ENCODE results near the gene SCGB1C2.

SCGB1C2 gene

GRCh38 chr17:146983-147761, 9.8 kb downstream of the SCGB1C2 start:
- DNase-seq (ENCODE audit: extremely low read depth, low read depth) = no peak
- no peak for TF ChIP-seq CTCF (IDR thresholded peaks at IDR 0.05; ENCODE audit: low read depth, low read length, missing control alignments)
- no peak overlapping the region for H3K4me3 ChIP-seq (replicated peaks; ENCODE audit: low read depth, low read length)

- H3K4me3 ChIP-seq (replicated peaks; ENCODE audit: low read depth, low read length) = no peak overlapping the region
- no peak for TF ChIP-seq CTCF (IDR thresholded peaks at IDR 0.05; ENCODE audit: low read depth, low read length, missing control alignments)
- DNase-seq (ENCODE audit: extremely low read depth, low read depth) = no peak
Measured at GRCh38 chr17:147796-148740, 10.7 kb downstream of the SCGB1C2 start.

GRCh38 chr17:148757-149156, 11.4 kb downstream of the SCGB1C2 start:
- no peak for DNase-seq (ENCODE audit: extremely low read depth, low read depth)
- TF ChIP-seq CTCF (IDR thresholded peaks at IDR 0.05; ENCODE audit: low read depth, low read length, missing control alignments) = no peak
- H3K4me3 ChIP-seq (replicated peaks; ENCODE audit: low read depth, low read length) = no peak overlapping the region

- H3K4me3 ChIP-seq (replicated peaks; ENCODE audit: low read depth, low read length) = no peak overlapping the region
- DNase-seq (ENCODE audit: extremely low read depth, low read depth) = no peak
- TF ChIP-seq CTCF (IDR thresholded peaks at IDR 0.05; ENCODE audit: low read depth, low read length, missing control alignments) = no peak
Measured at GRCh38 chr17:149231-149630, 11.9 kb downstream of the SCGB1C2 start.

- no peak overlapping the region for H3K4me3 ChIP-seq (replicated peaks; ENCODE audit: low read depth, low read length)
- no peak for TF ChIP-seq CTCF (IDR thresholded peaks at IDR 0.05; ENCODE audit: low read depth, low read length, missing control alignments)
- DNase-seq (ENCODE audit: extremely low read depth, low read depth) = no peak
Measured at GRCh38 chr17:149897-150584, 12.7 kb downstream of the SCGB1C2 start.

- no peak for TF ChIP-seq CTCF (IDR thresholded peaks at IDR 0.05; ENCODE audit: low read depth, low read length, missing control alignments)
- DNase-seq (ENCODE audit: extremely low read depth, low read depth) = no peak
- H3K4me3 ChIP-seq (replicated peaks; ENCODE audit: low read depth, low read length) = no peak overlapping the region
Measured at GRCh38 chr17:151004-151403, 13.6 kb downstream of the SCGB1C2 start.
